Skeletal muscle cell (primary cell): ENCODE measurements around the gene ACRV1.

ENCODE experiments used
- DNase-seq: peaks from one replicate; pipeline ENCODE4 v3.0.0-alpha.2; 2010; ENCODE audit warnings: low read depth
- H3K4me3 ChIP-seq: 2 replicates; pipeline ENCODE4 v1.5.1; 2011; ENCODE audit warnings: low read depth, mild to moderate bottlenecking, control low read depth, low read length, moderate library complexity

Gene ACRV1

GRCh38 chr11:125663910-125664309, 16.7 kb downstream of the ACRV1 start:
- no peak overlapping the region for H3K4me3 ChIP-seq
- DNase-seq: no peak

GRCh38 chr11:125662689-125663088, 18.0 kb downstream of the ACRV1 start:
- DNase-seq: no peak
- H3K4me3 ChIP-seq: no peak overlapping the region

- DNase-seq: no peak
- no peak overlapping the region for H3K4me3 ChIP-seq
Observed at GRCh38 chr11:125649465-125650166, 31.0 kb downstream of the ACRV1 start.

GRCh38 chr11:125645871-125646270, 34.8 kb downstream of the ACRV1 start:
- DNase-seq: no peak
- no peak overlapping the region for H3K4me3 ChIP-seq

DNA sequence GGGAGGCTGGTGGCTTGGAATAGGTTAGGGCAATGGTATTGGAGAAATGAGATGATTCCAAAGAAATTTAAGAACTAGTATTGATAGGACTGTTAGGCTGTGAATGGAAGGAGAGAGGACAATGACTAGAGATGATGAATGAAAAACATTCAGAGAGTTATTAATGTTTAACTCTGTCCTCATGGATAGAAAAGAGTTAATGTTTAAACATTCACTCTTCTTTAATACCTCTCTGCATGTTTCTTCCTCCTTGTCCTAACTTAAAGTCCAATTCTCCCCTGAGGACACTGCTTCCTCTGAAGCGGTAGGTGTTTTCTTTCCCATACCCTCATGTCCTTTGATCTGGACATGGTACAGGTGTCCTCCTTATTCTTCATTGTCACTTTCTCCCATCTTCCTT, 42.3 kb downstream of the ACRV1 start:
- no peak for DNase-seq

GRCh38 chr11:125637840-125638239, 42.8 kb downstream of the ACRV1 start:
- no peak for DNase-seq
- no peak overlapping the region for H3K4me3 ChIP-seq

More for the DNA sequence above, 42.3 kb downstream of the ACRV1 start:
- no peak overlapping the region for H3K4me3 ChIP-seq

- H3K4me3 ChIP-seq: peak overlapping the region; percentile 85
- DNase-seq: no peak
Observed at GRCh38 chr11:125627236-125627910, 53.3 kb downstream of the ACRV1 start.

DNA sequence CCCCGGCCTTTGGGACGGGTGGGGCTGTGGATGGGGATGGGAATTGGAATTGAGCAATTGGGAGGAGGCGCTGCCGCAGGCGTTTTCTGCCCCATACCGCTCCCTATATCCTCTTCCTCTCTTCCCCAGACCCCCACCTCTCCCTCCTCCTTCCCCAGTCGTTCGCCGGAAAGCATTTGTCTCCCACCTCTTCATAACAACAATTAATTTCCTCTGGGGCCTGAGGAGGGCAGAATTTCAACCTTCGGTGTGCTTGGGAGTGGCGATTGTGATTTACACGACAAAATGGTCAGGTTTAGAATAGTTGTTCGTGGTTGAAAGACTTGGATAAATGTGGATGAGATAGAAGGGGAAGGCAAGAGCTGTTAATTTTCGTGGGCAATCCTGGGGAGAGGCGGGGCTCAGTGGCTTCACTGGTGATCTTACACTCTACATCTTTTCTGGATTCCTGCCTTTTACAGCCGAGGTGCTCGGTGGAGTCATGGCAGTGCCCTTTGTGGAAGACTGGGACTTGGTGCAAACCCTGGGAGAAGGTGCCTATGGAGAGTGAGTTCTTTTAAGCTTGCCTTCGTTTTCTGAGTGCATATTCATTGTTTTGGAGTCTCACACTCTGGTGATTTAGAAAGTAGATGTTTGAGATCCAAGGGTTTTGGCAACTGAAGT, 54.2 kb downstream of the ACRV1 start:
- H3K4me3 ChIP-seq: peak overlapping the region; percentile 85
- DNase-seq: peak; percentile 54

- peak; percentile 56 for DNase-seq
- peak overlapping the region; percentile 85 for H3K4me3 ChIP-seq
Observed at GRCh38 chr11:125625630-125626287, 54.9 kb downstream of the ACRV1 start.

- H3K4me3 ChIP-seq: peak overlapping the region; percentile 85
- DNase-seq: peak; percentile 4
Observed at GRCh38 chr11:125625225-125625629, 55.4 kb downstream of the ACRV1 start.

GRCh38 chr11:125624756-125625213, 55.9 kb downstream of the ACRV1 start, which contains the start of gene CHEK1:
Gene CHEK1 (plus strand): TSS chr11:125625163. CDS start chr11:125626769, 1,606 bp downstream.
- peak within 1 kb of the TSS; percentile 85 for H3K4me3 ChIP-seq
- no peak for DNase-seq

GRCh38 chr11:125623064-125623463, 57.6 kb downstream of the ACRV1 start:
- H3K4me3 ChIP-seq: no peak overlapping the region
- no peak for DNase-seq

DNA sequence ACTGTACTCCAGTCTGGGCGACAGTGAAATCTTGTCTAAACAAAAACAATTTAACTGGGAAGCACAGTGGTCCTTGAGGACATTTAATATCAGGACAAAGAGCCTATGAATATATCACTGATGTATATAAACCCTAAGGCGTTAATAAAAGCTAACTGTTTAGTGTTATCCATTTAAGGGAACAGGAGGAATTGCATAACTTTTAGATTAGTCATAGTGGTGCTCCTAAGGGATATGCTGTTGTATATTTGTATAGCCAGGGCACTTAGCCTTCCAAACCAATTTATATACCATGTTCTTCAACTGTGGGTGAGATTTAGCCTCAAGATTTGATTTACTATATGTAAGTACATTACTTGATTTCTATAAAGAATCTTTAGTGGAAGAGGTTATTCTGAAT, 58.7 kb downstream of the ACRV1 start:
- DNase-seq: peak; percentile 29
- no peak overlapping the region for H3K4me3 ChIP-seq
